ENCODE measurements around the gene RIN3. TPM values are rescaled to one million over a fixed set of nuclear protein-coding genes. Genes with fewer than 3 reads are reported as not detected.

Gene RIN3
- total RNA-seq, 1 experiment from 2014 or later, result 4.8 TPM

- H3K9me3 ChIP-seq (ENCODE audit: low read length), result no peaks in the 10 kb centered on the region
- no peaks in the 10 kb centered on the region for H3F3A ChIP-seq (ENCODE audit: low read length, unreplicated experiment)
- intact Hi-C loops (cut with micrococcal nuclease), result no loop called here
- H3K9me2 ChIP-seq (replicated peaks; ENCODE audit: low read length), result no peaks in the 10 kb centered on the region
- DNase-seq, result no peak
- no peak overlapping the region for H3K27ac ChIP-seq (ENCODE audit: low read length)
- TF ChIP-seq EZH2phosphoT487 (IDR thresholded peaks at IDR 0.05; ENCODE audit: borderline replicate concordance, low read length) (no peak), EZH2 (IDR thresholded peaks at IDR 0.05; ENCODE audit: low read length, unreplicated experiment) (no peak), CTCF (conservative IDR thresholded peaks at IDR 0.05; ENCODE audit: low read depth, low read length) (no peak)
- peaks cover 4% of the 10 kb centered on the region; the same call in 1 of the 2 replicates for H3K4me1 ChIP-seq (ENCODE audit: insufficient read depth, low read length)
- CTCF ChIA-PET, result no interaction called here
- BruUV-seq (replicated peaks), result TSS peak; percentile 44
- no peak overlapping the region for H2AFZ ChIP-seq (ENCODE audit: low read length)
- H3K4me3 ChIP-seq (ENCODE audit: low read length), result no peak overlapping the region
- no peak for ATAC-seq
- H3K36me3 ChIP-seq (ENCODE audit: low read depth, low read length), result no peaks in the 10 kb centered on the region
- no peak overlapping the region for H3K4me2 ChIP-seq (ENCODE audit: low read length)
- no peak overlapping the region for H3K9ac ChIP-seq (ENCODE audit: low read length)
- POLR2A ChIA-PET (ENCODE audit: unreplicated experiment), result no interaction called here
- H4K20me1 ChIP-seq (ENCODE audit: low read length), result no peaks in the 10 kb centered on the region
- H3K27me3 ChIP-seq (ENCODE audit: low read length), result no peaks in the 10 kb centered on the region
- no peaks in the 10 kb centered on the region for H3K79me2 ChIP-seq (ENCODE audit: low read length)
Observed at GRCh38 chr14:92704036-92704804, 190.6 kb downstream of the RIN3 start.

- ATAC-seq (no peak), DNase-seq (no peak)
- no TSS peak for BruUV-seq (replicated peaks)
- no peak overlapping the region for H3K4me3 ChIP-seq (ENCODE audit: low read length)
- intact Hi-C loops (cut with micrococcal nuclease), result no loop called here
- H3K4me1 ChIP-seq (ENCODE audit: insufficient read depth, low read length), result peaks cover 4% of the 10 kb centered on the region; the same call in 1 of the 2 replicates
- no peak overlapping the region for H3K27ac ChIP-seq (ENCODE audit: low read length)
- H3K9me2 ChIP-seq (replicated peaks; ENCODE audit: low read length), result no peaks in the 10 kb centered on the region
- no peaks in the 10 kb centered on the region for H3K79me2 ChIP-seq (ENCODE audit: low read length)
- CTCF ChIA-PET, result no interaction called here
- H3F3A ChIP-seq (ENCODE audit: low read length, unreplicated experiment), result no peaks in the 10 kb centered on the region
- no peaks in the 10 kb centered on the region for H3K27me3 ChIP-seq (ENCODE audit: low read length)
- no peak for TF ChIP-seq EZH2 (IDR thresholded peaks at IDR 0.05; ENCODE audit: low read length, unreplicated experiment)
- H3K9ac ChIP-seq (ENCODE audit: low read length), result no peak overlapping the region
- POLR2A ChIA-PET (ENCODE audit: unreplicated experiment), result no interaction called here
- no peaks in the 10 kb centered on the region for H3K9me3 ChIP-seq (ENCODE audit: low read length)
- H3K4me2 ChIP-seq (ENCODE audit: low read length), result no peak overlapping the region
- H2AFZ ChIP-seq (ENCODE audit: low read length), result no peak overlapping the region
- H3K36me3 ChIP-seq (ENCODE audit: low read depth, low read length), result no peaks in the 10 kb centered on the region
- no peaks in the 10 kb centered on the region for H4K20me1 ChIP-seq (ENCODE audit: low read length)
Observed at GRCh38 chr14:92704821-92705220, 191.2 kb downstream of the RIN3 start.

GRCh38 chr14:92706386-92706785 lies 192.8 kb downstream of the RIN3 start:
- no peaks in the 10 kb centered on the region for H3K9me3 ChIP-seq (ENCODE audit: low read length)
- ChIA-PET POLR2A (ENCODE audit: unreplicated experiment) (no interaction called here), CTCF (no interaction called here)
- H3K27ac ChIP-seq (ENCODE audit: low read length), result no peak overlapping the region
- DNase-seq (no peak), ATAC-seq (no peak)
- H3K79me2 ChIP-seq (ENCODE audit: low read length), result no peaks in the 10 kb centered on the region
- H3K36me3 ChIP-seq (ENCODE audit: low read depth, low read length), result no peaks in the 10 kb centered on the region
- intact Hi-C loops (cut with micrococcal nuclease), result no loop called here
- no peak overlapping the region for H3K4me3 ChIP-seq (ENCODE audit: low read length)
- no peaks in the 10 kb centered on the region for H4K20me1 ChIP-seq (ENCODE audit: low read length)
- no peak for TF ChIP-seq EZH2 (IDR thresholded peaks at IDR 0.05; ENCODE audit: low read length, unreplicated experiment)
- no peak for TF ChIP-seq EZH2phosphoT487 (IDR thresholded peaks at IDR 0.05; ENCODE audit: borderline replicate concordance, low read length)
- TF ChIP-seq CTCF (conservative IDR thresholded peaks at IDR 0.05; ENCODE audit: low read depth, low read length), result no peak
- H3F3A ChIP-seq (ENCODE audit: low read length, unreplicated experiment), result no peaks in the 10 kb centered on the region
- no peak overlapping the region for H3K4me2 ChIP-seq (ENCODE audit: low read length)
- no TSS peak for BruUV-seq (replicated peaks)
- H3K9me2 ChIP-seq (replicated peaks; ENCODE audit: low read length), result no peaks in the 10 kb centered on the region
- no peak overlapping the region for H3K9ac ChIP-seq (ENCODE audit: low read length)
- peaks cover 4% of the 10 kb centered on the region; the same call in 1 of the 2 replicates for H3K4me1 ChIP-seq (ENCODE audit: insufficient read depth, low read length)
- no peak overlapping the region for H2AFZ ChIP-seq (ENCODE audit: low read length)
- H3K27me3 ChIP-seq (ENCODE audit: low read length), result no peaks in the 10 kb centered on the region

All from PC-3 (cell line).